Right cardiac atrium (tissue), 5 donors: ENCODE results near the gene UBE3B. TPM values are rescaled to one million over a fixed set of nuclear protein-coding genes. Genes with fewer than 3 reads are reported as not detected.

Experiments used
- ATAC-seq, 2 donors: fragments of 200-7000 bp; cut with Tn5 transposase; one replicate each; pipeline versions ENCODE4 v1.8.0 to v1.9.1; 2020; ENCODE audit warnings: moderate library complexity in 2 of 2, mild to moderate bottlenecking in 1 of 2
- DNase-seq, 3 donors: peaks; one replicate each; pipeline ENCODE4 v3.0.0-alpha.2; 2020
- H3K27ac ChIP-seq: one replicate; pipeline ENCODE4 v1.5.1; 2013; ENCODE audit warnings: mild to moderate bottlenecking, low read length, control low read depth, moderate library complexity
- H3K27me3 ChIP-seq: one replicate; pipeline ENCODE4 v1.6.1; 2013; ENCODE audit not compliant: control insufficient read depth, insufficient read depth
- H3K4me1 ChIP-seq: one replicate; pipeline ENCODE4 v1.6.1; 2013; ENCODE audit warnings: low read length; ENCODE audit not compliant: control insufficient read depth, insufficient read depth
- H3K4me3 ChIP-seq: one replicate; pipeline ENCODE4 v1.5.1; 2013; ENCODE audit warnings: low read length, control low read depth
- H3K9me3 ChIP-seq: one replicate; pipeline ENCODE4 v1.6.1; 2013; ENCODE audit warnings: low read length; ENCODE audit not compliant: control insufficient read depth
- WGBS: extraction: QIAGEN DNeasy Blood & Tissue Kit; methylation state at CpG from one replicate; pipeline ENCODE4 v1.1.7; 2013; 5-methylcytosine and 5-hydroxymethylcytosine counted together
- intact Hi-C, 4 donors: fragments of 100-400 bp; cut with DNase I; formaldehyde crosslinking; loops; one replicate each; pipeline versions ENCODE4 v1.11.0 to v1.14.0; 2022 to 2023
- polyA plus RNA-seq: library from polyadenylated mRNA; stranded (reverse); fragments of 200-250 nt; gene quantifications from one replicate; pipeline ENCODE4 v1.2.3, GENCODE V29; 2013
- total RNA-seq, 4 donors: library from RNA; stranded (reverse); fragmentation: NEBNext Ultra II Directional; extraction: Animal tissue kit (Norgen Biotek cat#: 25700); gene quantifications; one replicate each; pipeline ENCODE4 v1.2.1, GENCODE V29; 2021
- donor health status: healthy with polysubstance abuse.
- donor health status: DM: no; HTN: yes; CAD: no.
- donor health status: DM: no; HTN: no; CAD: no.
- donor health status: DM: no; HTN: yes; CAD: no; lungs with severe emphysema.
- donor health status: DM: yes; HTN: yes; CAD: no.

UBE3B gene
- total and polyA plus RNA-seq, 5 donors: 22.6 to 53.2 (median 46.7) TPM

DNA sequence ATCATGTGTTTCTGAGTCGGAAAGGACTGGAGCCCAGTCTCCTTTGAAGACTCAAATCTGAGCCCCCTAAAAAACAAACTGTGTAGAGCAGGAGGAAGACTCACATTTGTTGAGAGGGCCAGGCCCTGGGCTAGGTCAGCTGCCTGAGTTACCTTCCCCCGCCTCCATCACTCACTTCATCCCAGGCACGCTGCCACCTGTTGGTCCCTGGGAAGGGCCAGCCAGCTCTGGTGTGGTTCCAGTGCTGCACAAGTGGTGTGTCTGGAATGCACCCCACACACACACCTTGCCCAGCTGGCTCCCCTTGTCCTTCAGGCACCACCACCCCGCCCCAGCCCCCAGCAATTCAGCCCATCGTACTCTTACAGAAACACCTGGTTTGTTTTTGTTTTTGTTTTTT, 105.2 kb downstream of the UBE3B start:
- no peaks in the 10 kb centered on the region for H3K4me1 ChIP-seq
- intact Hi-C loops: no loop called here
- H3K4me3 ChIP-seq: no peak overlapping the region
- WGBS: 93% methylated on average over 5 of the region's 5 CpGs
- DNase-seq: no peak
- no peak overlapping the region for H3K27ac ChIP-seq
- H3K27me3 ChIP-seq: no peaks in the 10 kb centered on the region
- H3K9me3 ChIP-seq: no peaks in the 10 kb centered on the region
- ATAC-seq: peak in 1 of 2 donors; percentile 8

- intact Hi-C loops: no loop called here
- ATAC-seq: no peak
- no peaks in the 10 kb centered on the region for H3K4me1 ChIP-seq
These were observed 106.3 kb downstream of the UBE3B start for GRCh38 chr12:109583733-109584132.

More at GRCh38 chr12:109583733-109584132, 106.3 kb downstream of the UBE3B start:
- 95% methylated on average over 2 of the region's 2 CpGs for WGBS
- Histone ChIP-seq H3K27ac (no peak overlapping the region), H3K27me3 (no peaks in the 10 kb centered on the region), H3K4me3 (no peak overlapping the region), H3K9me3 (no peaks in the 10 kb centered on the region)
- no peak for DNase-seq

Other genes starting within 250 kb of the UBE3B start
- not detected for gene FOXN4, start 168.3 kb upstream of the UBE3B start, total RNA-seq
- gene FOXN4, start 168.3 kb upstream of the UBE3B start, polyA plus RNA-seq: not detected
- gene MYO1H, start 129.7 kb upstream of the UBE3B start, total RNA-seq: under 1 TPM; 0.31 to 0.88 (median 0.51) TPM
- 0.09 TPM for gene MYO1H, start 129.7 kb upstream of the UBE3B start, polyA plus RNA-seq
- gene KCTD10, start 334 bp upstream of the UBE3B start, total RNA-seq: 10 to 100 TPM; 28.3 to 76.9 (median 32.9) TPM
- 16.5 TPM for gene KCTD10, start 334 bp upstream of the UBE3B start, polyA plus RNA-seq
- gene MMAB, start 95.9 kb downstream of the UBE3B start, total RNA-seq: 10 to 100 TPM; 37.0 to 50.7 (median 42.2) TPM
- gene MMAB, start 95.9 kb downstream of the UBE3B start, polyA plus RNA-seq: 46.9 TPM
- gene MVK, start 96.2 kb downstream of the UBE3B start, total RNA-seq: 10 to 100 TPM in 1 of 4 donors, 1 to 10 TPM in 3; 5.8 to 10.2 (median 6.9) TPM
- gene MVK, start 96.2 kb downstream of the UBE3B start, polyA plus RNA-seq: 9.6 TPM
- gene FAM222A, start 236.2 kb downstream of the UBE3B start, total RNA-seq: 10 to 100 TPM in 2 of 4 donors, 1 to 10 TPM in 2; 9.3 to 16.4 (median 10.0) TPM
- gene FAM222A, start 236.2 kb downstream of the UBE3B start, polyA plus RNA-seq: 14.8 TPM